ENCODE data around the gene JKAMP.

JKAMP gene

GRCh38 chr14:59463787-59464485 is 20.4 kb upstream of the JKAMP start:
- peak overlapping the region; percentile 48; the same call in 1 of the 2 replicates for H3K9ac ChIP-seq (ENCODE audit: low read length)
- no peaks in the 10 kb centered on the region for H3K79me2 ChIP-seq (ENCODE audit: insufficient read depth, low read length)
- peaks cover 10% of the 10 kb centered on the region for H3K4me1 ChIP-seq (ENCODE audit: insufficient read depth, low read length, severe bottlenecking)
- H3K9me2 ChIP-seq (ENCODE audit: low read depth, low read length) = no peaks in the 10 kb centered on the region
- H3K4me2 ChIP-seq (ENCODE audit: low read length) = peak overlapping the region; percentile 90
- H3K27ac ChIP-seq (ENCODE audit: low read depth, low read length, poor library complexity, severe bottlenecking) = no peak overlapping the region
- no peaks in the 10 kb centered on the region for H4K20me1 ChIP-seq (ENCODE audit: insufficient read depth, low read length)
- H2AFZ ChIP-seq (ENCODE audit: low read length) = no peak overlapping the region
- TF ChIP-seq EZH2 (IDR thresholded peaks at IDR 0.05; ENCODE audit: borderline replicate concordance, low read length) = no peak
- TF ChIP-seq CTCF (IDR thresholded peaks at IDR 0.05; ENCODE audit: low read length) = no peak
- 0 out of 2 replicates have a peak, but pooled peaks cover 3% of the 10 kb centered on the region for H3K27me3 ChIP-seq (ENCODE audit: insufficient read depth, low read length)
- H3K4me3 ChIP-seq (ENCODE audit: low read depth, low read length, poor library complexity, severe bottlenecking) = peak overlapping the region; percentile 66
- peaks cover 8% of the 10 kb centered on the region; the same call in 1 of the 2 replicates for H3K36me3 ChIP-seq (ENCODE audit: insufficient read depth, low read length)
- H3F3A ChIP-seq (ENCODE audit: insufficient read depth, low read length) = no peaks in the 10 kb centered on the region
- H3K9me3 ChIP-seq (ENCODE audit: low read length) = no peaks in the 10 kb centered on the region

- Histone ChIP-seq H2AFZ (ENCODE audit: low read length) (no peak overlapping the region), H3K9me2 (ENCODE audit: low read depth, low read length) (no peaks in the 10 kb centered on the region), H3K27me3 (ENCODE audit: insufficient read depth, low read length) (0 out of 2 replicates have a peak, but pooled peaks cover 3% of the 10 kb centered on the region), H3F3A (ENCODE audit: insufficient read depth, low read length) (no peaks in the 10 kb centered on the region), H3K4me2 (ENCODE audit: low read length) (peak overlapping the region; percentile 90), H3K9me3 (ENCODE audit: low read length) (no peaks in the 10 kb centered on the region), H3K4me1 (ENCODE audit: insufficient read depth, low read length, severe bottlenecking) (peaks cover 10% of the 10 kb centered on the region), H4K20me1 (ENCODE audit: insufficient read depth, low read length) (no peaks in the 10 kb centered on the region), H3K36me3 (ENCODE audit: insufficient read depth, low read length) (peaks cover 8% of the 10 kb centered on the region; the same call in 1 of the 2 replicates), H3K4me3 (ENCODE audit: low read depth, low read length, poor library complexity, severe bottlenecking) (peak overlapping the region; percentile 66), H3K9ac (ENCODE audit: low read length) (peak overlapping the region; percentile 48; the same call in 1 of the 2 replicates), H3K79me2 (ENCODE audit: insufficient read depth, low read length) (no peaks in the 10 kb centered on the region), H3K27ac (ENCODE audit: low read depth, low read length, poor library complexity, severe bottlenecking) (no peak overlapping the region)
- no peak for TF ChIP-seq CTCF (IDR thresholded peaks at IDR 0.05; ENCODE audit: low read length)
Observed at GRCh38 chr14:59464486-59465315, 19.6 kb upstream of the JKAMP start.

- H3K79me2 ChIP-seq (ENCODE audit: insufficient read depth, low read length) = no peaks in the 10 kb centered on the region
- peak within 1 kb of the TSS; percentile 48; the same call in 1 of the 2 replicates for H3K9ac ChIP-seq (ENCODE audit: low read length)
- no peak for TF ChIP-seq EZH2 (IDR thresholded peaks at IDR 0.05; ENCODE audit: borderline replicate concordance, low read length)
- TF ChIP-seq CTCF (IDR thresholded peaks at IDR 0.05; ENCODE audit: low read length) = no peak
- 0 out of 2 replicates have a peak, but pooled peaks cover 3% of the 10 kb centered on the region for H3K27me3 ChIP-seq (ENCODE audit: insufficient read depth, low read length)
- H3F3A ChIP-seq (ENCODE audit: insufficient read depth, low read length) = no peaks in the 10 kb centered on the region
- peaks cover 8% of the 10 kb centered on the region; the same call in 1 of the 2 replicates for H3K36me3 ChIP-seq (ENCODE audit: insufficient read depth, low read length)
- H4K20me1 ChIP-seq (ENCODE audit: insufficient read depth, low read length) = no peaks in the 10 kb centered on the region
- H3K9me2 ChIP-seq (ENCODE audit: low read depth, low read length) = no peaks in the 10 kb centered on the region
- no peak within 1 kb of the TSS for H3K27ac ChIP-seq (ENCODE audit: low read depth, low read length, poor library complexity, severe bottlenecking)
- H3K4me2 ChIP-seq (ENCODE audit: low read length) = peak within 1 kb of the TSS; percentile 90
- peaks cover 10% of the 10 kb centered on the region for H3K4me1 ChIP-seq (ENCODE audit: insufficient read depth, low read length, severe bottlenecking)
- H3K9me3 ChIP-seq (ENCODE audit: low read length) = no peaks in the 10 kb centered on the region
- peak within 1 kb of the TSS; percentile 66 for H3K4me3 ChIP-seq (ENCODE audit: low read depth, low read length, poor library complexity, severe bottlenecking)
- no peak within 1 kb of the TSS for H2AFZ ChIP-seq (ENCODE audit: low read length)
Observed at GRCh38 chr14:59465316-59466135, 18.8 kb upstream of the JKAMP start, which contains the start of gene GPR135. Gene GPR135 (minus strand): TSS chr14:59465380. CDS start chr14:59465226, 154 bp downstream.

All from OCI-LY1 (cell line).